ENCODE results near the gene EMC9. TPM values are rescaled to one million over a fixed set of nuclear protein-coding genes. Genes with fewer than 3 reads are reported as not detected.

The EMC9 gene
- total RNA-seq, 1 experiment from 2014 or later: 42.0 TPM

DNA sequence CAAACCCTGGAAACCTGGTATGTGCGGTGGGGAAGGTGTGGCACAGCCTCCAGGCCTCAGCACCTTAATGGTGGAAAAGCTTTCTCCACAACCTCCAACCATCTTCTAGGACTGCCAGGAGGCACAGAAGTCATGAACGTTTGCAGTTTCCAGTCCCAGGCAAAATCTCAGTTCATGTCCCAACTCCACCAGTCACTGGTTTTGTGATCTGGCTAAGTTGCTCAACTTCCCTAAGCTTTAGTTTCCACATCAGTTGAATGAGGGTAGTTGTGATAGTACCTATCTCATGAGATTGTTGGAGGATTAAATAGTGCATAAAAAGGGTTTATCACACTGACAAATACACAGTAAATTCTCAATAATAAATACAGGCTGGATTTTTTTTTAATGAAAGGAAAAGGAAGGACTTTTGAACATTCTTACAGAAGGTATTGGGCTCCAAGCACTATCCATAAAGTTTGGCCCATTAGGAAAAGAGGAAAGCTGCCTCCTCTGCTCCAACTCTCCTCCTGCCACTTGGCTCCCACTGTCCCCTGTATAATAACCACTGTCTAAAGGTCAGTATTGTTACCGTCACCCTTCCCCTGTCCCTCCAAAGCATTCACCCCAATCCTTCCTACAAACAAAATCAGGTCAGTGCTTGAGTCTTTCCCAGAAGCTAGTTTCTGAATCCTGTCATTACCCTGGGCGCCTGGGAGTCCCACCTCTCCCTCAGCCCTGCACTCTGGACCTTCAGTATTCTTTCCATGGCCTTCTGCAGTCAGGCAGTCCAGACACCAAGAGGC, 41.0 kb downstream of the EMC9 start:
- intact Hi-C loops (cut with micrococcal nuclease): no loop called here
- ChIA-PET CTCF (no interaction called here), POLR2A (interaction anchor here (0.6 to 1.3 kb wide), 2 partner anchors 8 to 27 kb away, joined by 3 read pairs; no protein-coding TSS in a partner anchor), RAD21 (ENCODE audit: low non-redundant PET in 1 of 2, low total read pairs in 2 of 2, uncharacterized antibody in 2 of 2, unreplicated experiment in 2 of 2) (no interaction called here)
- Histone ChIP-seq H3K9ac (ENCODE audit: low read length) (no peak overlapping the region), H3K79me2 (ENCODE audit: insufficient read depth, low read length) (no peaks in the 10 kb centered on the region), H3K9me3 (ENCODE audit: control insufficient read depth in 1 of 2, insufficient read depth in 1 of 2, low read depth in 1 of 2, low read length in 2 of 2) (peaks cover 0 to 5% of the 10 kb centered on the region in 2 experiments; a peak in 1 of 4 replicates), H3K27ac (ENCODE audit: low read depth, low read length) (no peak overlapping the region), H3K9me2 (ENCODE audit: insufficient read depth) (no peaks in the 10 kb centered on the region), H3K4me1 (ENCODE audit: control insufficient read depth in 1 of 2, insufficient read depth in 2 of 2, low read length in 2 of 2) (peaks cover 4 to 5% of the 10 kb centered on the region in 2 experiments; a peak in 3 of 4 replicates), H3K4me3 (replicated peaks in 1 of 2; ENCODE audit: low read depth in 1 of 2, low read length in 2 of 2) (no peak overlapping the region), H3K36me3 (ENCODE audit: control insufficient read depth in 1 of 2, insufficient read depth in 2 of 2, low read length in 2 of 2) (no peaks in the 10 kb centered on the region), H3K4me2 (ENCODE audit: low read length) (no peak overlapping the region), H3K27me3 (ENCODE audit: insufficient read depth, low read length) (no peaks in the 10 kb centered on the region), H2AFZ (ENCODE audit: low read depth, low read length, poor library complexity, severe bottlenecking) (no peak overlapping the region), H4K20me1 (ENCODE audit: insufficient read depth) (no peaks in the 10 kb centered on the region)
- no TSS peak for BruUV-seq (replicated peaks)
- no peak for DNase-seq (ENCODE audit: low read depth, low spot score)
- no peak for TF ChIP-seq ZNF274 (IDR thresholded peaks at IDR 0.05; ENCODE audit: low read depth, low read length)
- no peak for TF ChIP-seq SIN3A (IDR thresholded peaks at IDR 0.05; ENCODE audit: low read depth)
- no peak for TF ChIP-seq RAD21 (IDR thresholded peaks at IDR 0.05; ENCODE audit: low read depth)
- TF ChIP-seq, protein P1, sequence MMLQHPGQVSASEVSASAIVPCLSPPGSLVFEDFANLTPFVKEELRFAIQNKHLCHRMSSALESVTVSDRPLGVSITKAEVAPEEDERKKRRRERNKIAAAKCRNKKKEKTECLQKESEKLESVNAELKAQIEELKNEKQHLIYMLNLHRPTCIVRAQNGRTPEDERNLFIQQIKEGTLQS (IDR thresholded peaks at IDR 0.05): no peak
- no peak for TF ChIP-seq CBX3 (IDR thresholded peaks at IDR 0.05; ENCODE audit: low read depth)
- TF ChIP-seq ZFX (IDR thresholded peaks at IDR 0.05): no peak
- TF ChIP-seq EGR1 (IDR thresholded peaks at IDR 0.05; ENCODE audit: low read depth): no peak
- no peak for TF ChIP-seq SP1 (IDR thresholded peaks at IDR 0.05; ENCODE audit: low read depth)
- TF ChIP-seq, protein P2, sequence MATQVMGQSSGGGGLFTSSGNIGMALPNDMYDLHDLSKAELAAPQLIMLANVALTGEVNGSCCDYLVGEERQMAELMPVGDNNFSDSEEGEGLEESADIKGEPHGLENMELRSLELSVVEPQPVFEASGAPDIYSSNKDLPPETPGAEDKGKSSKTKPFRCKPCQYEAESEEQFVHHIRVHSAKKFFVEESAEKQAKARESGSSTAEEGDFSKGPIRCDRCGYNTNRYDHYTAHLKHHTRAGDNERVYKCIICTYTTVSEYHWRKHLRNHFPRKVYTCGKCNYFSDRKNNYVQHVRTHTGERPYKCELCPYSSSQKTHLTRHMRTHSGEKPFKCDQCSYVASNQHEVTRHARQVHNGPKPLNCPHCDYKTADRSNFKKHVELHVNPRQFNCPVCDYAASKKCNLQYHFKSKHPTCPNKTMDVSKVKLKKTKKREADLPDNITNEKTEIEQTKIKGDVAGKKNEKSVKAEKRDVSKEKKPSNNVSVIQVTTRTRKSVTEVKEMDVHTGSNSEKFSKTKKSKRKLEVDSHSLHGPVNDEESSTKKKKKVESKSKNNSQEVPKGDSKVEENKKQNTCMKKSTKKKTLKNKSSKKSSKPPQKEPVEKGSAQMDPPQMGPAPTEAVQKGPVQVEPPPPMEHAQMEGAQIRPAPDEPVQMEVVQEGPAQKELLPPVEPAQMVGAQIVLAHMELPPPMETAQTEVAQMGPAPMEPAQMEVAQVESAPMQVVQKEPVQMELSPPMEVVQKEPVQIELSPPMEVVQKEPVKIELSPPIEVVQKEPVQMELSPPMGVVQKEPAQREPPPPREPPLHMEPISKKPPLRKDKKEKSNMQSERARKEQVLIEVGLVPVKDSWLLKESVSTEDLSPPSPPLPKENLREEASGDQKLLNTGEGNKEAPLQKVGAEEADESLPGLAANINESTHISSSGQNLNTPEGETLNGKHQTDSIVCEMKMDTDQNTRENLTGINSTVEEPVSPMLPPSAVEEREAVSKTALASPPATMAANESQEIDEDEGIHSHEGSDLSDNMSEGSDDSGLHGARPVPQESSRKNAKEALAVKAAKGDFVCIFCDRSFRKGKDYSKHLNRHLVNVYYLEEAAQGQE (IDR thresholded peaks at IDR 0.05; ENCODE audit: low read depth): no peak
- no peak for TF ChIP-seq FOSL1 (IDR thresholded peaks at IDR 0.05; ENCODE audit: low read depth)
- TF ChIP-seq POLR2A (IDR thresholded peaks at IDR 0.05; ENCODE audit: borderline replicate concordance, extremely low read depth, insufficient read depth, insufficient read length): no peak
- no peak for TF ChIP-seq ELF1 (IDR thresholded peaks at IDR 0.05; ENCODE audit: borderline replicate concordance, low read depth)
- no peak for TF ChIP-seq JUND (IDR thresholded peaks at IDR 0.05)
- no peak for TF ChIP-seq ZBTB33 (IDR thresholded peaks at IDR 0.05; ENCODE audit: extremely low read depth, insufficient replicate concordance, low read length)
- no peak for TF ChIP-seq POLR2AphosphoS5 (IDR thresholded peaks at IDR 0.05; ENCODE audit: low read depth, low read length)
- TF ChIP-seq, protein P3, sequence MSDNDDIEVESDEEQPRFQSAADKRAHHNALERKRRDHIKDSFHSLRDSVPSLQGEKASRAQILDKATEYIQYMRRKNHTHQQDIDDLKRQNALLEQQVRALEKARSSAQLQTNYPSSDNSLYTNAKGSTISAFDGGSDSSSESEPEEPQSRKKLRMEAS (IDR thresholded peaks at IDR 0.05): no peak
- ATAC-seq: no peak
